Islet precursor cell (in vitro differentiated cells): ENCODE results near the gene GPR4.

Source experiments
- DNase-seq: peaks from one replicate; pipeline ENCODE4 v3.0.0-alpha.2; 2018

GPR4 gene

DNA sequence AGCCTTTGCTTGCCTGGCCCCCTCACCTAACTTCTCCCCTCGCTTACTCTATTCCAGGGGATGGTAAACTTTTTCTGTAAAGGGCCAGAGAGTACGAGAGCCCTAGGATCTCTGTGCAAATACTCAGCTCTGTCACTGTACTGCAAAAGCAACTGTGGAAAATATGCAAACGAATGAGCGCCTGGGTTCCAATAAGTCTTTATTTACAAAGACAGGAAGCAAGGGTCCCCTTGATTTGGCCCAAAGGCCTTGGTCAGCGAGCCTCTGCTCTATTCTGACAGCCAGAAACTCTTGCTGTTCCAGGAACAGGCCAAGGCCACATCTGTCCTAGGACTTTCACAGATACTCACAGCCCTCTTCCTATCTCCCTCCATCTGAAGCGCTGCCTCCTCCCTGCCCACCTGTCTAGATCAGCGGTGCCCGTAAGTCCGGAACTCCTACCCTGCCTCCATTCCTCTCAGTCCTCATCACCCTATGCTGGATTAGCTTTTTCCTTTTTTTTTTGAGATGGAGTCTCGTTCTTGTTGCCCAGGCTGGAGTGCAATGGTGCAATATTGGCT, 54.7 kb downstream of the GPR4 start:
- DNase-seq, result no peak

DNA sequence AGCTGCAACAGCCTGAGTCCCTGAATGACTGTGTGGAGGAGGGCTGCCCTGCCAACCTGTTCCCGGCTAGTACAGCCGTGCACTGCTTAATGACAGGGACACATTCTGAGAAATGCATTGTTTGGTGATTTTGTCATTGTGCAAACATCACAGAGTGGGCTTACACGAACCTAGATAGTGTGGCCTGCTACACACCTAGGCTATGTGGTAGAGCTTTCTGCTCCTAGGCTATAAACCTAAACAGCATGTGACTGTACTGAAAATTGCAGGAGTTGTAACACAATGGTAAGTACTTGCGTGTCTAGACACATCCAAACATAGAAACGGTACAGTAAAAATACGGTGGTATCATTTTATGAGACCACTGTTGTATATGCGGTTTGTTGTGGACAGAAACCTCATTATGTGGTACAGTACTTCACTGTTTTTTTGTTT, 59.8 kb downstream of the GPR4 start:
- DNase-seq, result no peak
